IPS DF 4.7 (cell line): ENCODE measurements around the gene PARP4.
"Not testable (repeated sequence)": the region's sequence is repeated elsewhere in the genome, so short reads cannot be mapped to it uniquely, and the experiment has no call there.

Experiments used
- DNase-seq: peaks from one replicate; pipeline ENCODE4 v3.0.0-alpha.2; 2013; ENCODE audit warnings: low spot score; ENCODE audit errors: extremely low read depth

The PARP4 gene

DNA sequence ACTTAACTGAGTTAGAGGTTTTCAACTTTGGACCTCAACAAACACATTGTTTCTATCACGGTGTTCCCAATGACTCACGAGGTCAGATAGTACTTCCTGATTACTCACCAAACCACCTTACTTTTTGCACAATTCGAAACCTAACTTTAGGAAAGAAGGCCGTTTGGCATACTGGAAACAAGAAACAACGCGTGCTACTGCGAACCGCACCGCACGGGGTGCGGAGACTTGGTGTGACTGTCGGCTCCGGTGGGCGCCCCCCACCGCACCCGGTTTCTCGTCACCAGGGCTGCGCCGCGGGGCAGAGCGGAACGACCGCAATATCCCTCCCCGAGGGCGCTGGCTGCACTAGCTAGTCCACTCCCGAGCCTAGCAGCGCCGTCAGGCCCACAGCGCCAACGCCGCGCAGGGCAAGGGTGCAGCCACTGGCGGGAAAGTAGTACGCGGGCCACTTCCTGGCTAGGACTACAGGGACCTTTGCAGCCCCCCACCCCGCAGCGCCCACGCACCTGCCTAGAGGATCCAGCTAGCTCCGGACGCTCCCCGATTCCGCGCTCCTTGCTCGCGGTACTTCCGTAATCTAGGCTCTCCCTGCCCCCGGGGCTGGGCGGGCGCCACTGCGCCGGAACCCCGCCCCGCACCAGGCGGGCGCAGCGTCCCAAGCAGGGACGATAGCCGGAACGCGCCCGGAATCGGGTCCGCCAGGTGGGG is at the start of gene PARP4:
PARP4 (minus strand) TSS at position 582 of the 711 bp plus-strand sequence. CDS start 9,002 bp downstream, outside the sequence.
- DNase-seq: no peak

DNA sequence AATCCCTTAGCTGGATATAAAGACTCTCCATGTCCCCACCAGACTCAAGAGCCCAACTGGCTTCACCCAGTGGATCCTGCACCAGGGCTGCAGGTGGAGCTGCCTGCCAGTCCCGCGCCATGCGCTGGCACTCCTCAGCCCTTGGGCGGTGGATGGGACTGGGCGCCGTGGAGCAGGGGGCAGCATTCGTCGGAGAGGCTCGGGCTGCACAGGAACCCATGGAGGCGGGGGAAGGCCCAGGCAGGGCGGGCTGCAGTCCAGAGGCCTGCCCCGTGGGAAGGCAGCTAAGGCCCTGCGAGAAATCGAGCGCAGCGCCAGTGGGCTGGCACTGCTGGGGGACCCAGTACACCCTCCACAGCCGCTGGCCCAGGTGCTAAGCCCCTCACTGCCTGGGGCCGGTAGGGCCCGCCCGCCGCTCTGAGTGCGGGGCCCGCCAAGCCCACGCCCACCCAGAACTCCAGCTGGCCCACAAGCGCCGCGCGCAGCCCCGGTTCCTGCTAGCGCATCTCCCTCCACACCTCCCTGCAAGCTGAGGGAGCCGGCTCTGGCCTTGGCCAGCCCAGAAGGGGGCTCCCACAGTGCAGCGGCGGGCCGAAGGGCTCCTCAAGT is 48.1 kb upstream of the PARP4 start:
- not testable (repeated sequence) for DNase-seq

DNA sequence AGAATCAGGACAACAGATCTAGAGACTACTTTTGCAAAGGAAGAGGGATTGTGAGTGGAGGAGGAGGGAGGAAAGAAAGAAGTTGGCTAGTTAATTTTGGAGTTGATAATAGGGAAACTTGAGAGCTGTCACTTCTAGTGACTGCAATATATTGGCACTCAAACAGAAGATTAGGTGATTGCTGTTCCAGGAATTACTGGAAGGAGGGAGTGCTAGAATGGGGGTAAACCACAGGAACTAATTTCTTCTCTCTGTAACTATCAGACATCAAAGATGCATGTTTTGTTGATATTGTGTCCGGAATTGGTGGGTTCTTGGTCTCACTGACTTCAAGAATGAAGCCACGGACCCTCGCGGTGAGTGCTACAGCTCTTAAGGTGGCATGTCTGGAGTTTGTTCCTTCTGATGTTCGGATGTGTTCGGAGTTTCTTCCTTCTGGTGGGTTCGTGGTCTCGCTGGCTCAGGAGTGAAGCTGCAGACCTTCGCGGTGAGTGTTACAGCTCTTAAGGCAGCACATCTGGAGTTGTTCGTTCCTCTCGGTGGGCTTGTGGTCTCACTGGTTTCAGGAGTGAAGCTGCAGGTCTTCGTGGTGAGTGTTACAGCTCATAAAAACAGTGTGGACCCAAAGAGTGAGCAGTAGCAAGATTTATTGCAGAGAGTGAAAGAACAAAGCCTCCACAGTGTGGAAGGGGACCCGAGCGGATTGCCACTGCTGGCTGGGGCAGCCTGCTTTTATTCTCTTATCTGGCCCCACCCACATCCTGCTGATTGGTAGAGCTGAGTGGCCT is 47.0 kb upstream of the PARP4 start:
- not testable (repeated sequence) for DNase-seq

DNA sequence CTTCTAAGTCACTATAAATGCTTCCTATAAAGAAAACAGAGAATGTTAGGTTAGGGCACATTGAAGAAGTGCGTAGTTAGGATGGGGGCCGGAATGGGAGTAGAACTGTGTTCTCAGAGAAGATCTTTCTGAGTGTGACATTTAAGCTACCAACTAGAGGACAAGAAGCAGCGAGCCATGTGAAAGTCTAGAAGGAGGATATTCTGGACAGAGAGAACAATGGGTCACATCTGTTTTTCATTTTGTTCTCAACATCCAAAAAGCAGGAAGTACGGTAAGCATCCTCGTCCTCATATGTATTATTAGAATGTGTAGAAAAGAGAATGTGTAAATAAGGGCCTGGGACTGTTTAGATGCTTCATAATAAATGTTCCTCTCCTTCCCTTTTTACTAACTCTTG is 44.5 kb upstream of the PARP4 start:
- no peak for DNase-seq

DNA sequence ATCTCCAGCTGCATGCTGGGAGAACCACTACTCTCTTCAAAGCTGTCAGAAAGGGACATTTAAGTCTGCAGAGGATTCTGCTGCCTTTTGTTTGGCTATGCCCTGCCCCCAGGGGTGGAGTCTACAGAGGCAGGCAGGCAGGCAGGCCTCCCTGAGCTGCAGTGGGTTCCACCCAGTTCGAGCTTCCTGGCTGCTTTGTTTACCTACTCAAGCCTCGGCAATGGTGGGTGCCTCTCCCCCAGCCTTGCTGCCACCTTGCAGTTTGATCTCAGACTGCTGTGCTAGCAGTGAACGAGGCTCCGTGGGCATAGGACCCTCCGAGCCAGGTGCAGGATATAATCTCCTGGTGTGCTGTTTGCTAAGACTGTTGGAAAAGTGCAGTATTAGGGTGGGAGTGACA is 41.3 kb upstream of the PARP4 start:
- not testable (repeated sequence) for DNase-seq

DNA sequence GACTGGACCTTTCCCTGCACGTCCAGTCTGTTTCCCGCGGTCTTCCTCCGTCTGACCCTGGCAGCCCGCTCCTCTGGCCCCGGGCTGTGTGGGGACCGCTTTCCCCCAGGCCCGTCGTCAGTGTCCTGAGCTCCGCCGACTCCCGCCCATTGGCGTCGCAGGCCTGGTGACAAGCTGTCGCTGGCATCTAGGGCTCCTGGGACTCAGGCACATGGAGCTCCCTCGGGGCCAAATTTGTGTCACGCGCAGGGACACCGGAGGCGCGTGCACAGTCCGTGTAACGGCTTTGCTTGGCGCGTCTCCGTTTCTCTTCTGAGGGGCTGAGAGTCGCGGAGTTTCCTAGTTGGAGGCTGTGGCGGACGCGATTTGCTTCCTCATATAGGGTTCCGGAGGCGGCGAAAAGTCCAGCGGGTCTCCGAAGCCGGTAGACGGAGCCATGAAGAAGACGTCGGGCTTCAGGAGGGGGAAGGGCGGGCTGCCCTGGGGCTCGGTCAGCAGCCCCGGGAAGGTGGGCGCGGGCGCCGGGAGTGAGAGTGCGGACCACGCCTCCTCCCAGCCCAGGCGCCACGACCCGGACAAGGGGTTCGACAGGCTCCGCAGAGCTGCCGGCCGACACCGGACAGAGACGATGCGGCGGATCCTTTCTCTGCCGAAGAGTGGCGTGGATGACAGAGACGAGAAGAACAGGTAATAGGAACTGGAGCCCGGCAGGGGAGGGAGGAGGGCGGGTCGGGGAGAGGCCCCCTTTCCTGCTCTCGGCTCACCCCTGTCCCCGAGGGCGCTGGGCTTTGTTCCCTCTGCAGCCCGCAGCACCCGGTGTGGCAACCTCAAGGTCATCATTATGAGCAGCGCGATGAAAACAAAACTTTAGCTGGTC is 29.1 kb upstream of the PARP4 start:
- DNase-seq: not testable (repeated sequence)

DNA sequence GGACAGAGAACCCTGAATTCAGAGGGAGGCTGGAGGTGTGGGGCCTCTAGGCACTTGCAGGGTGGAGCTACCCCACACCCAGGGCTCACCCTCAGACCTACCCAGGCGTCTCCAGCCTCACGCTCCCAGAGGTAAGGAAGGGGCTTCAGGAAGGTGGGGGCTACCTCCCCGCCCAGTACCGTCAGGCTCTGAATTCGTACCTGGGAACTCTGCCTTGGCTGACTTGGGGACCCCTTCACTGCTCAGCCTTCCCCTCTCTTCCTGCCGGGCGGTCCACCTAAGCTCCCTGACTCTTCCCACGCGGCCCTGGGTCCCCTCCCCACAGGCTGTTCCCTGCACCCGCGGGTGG is 28.5 kb upstream of the PARP4 start:
- DNase-seq: no peak

DNA sequence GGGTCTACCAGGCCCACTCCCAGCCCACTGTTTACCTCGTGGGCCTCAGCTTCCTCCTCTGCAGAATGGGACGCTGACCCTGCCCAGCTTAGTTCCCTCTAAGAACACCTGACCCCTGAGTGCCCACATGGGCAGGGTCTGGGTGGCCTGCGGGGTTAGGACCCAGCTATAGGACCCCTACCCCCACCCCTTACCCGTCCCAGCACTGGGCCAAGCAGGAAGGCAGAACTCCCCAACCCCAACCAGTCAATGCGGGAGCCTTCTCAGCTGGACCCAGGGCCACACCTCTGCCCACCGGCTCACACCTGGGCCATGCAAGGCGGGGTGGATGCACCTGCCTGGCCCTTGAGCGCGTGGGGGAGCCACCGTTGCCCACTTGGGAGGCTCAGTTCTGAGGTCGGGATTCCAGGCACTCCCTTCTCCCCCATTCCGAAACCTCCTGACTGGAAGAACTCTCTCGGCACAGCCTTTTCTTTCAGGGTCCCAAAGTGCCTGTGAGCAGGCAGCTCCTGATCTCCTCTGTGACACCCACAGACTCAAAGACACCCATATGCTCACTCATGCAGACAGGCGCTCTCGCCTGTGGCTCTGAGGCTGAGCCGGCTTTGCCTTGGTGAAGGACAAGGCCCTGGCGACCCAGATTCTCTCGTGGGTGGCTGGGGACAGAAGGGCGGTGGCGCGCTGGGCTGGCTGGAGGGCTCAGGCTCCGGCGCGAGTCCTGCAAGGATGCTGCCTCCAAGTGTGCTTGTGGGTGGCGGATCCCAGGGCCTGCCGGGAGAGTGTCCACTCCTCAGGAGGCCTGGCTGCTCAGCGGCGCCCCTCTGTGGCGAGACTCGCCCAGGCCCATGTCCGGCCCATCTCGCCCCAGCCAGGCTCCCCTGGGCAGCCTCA is 27.9 kb upstream of the PARP4 start:
- no peak for DNase-seq

DNA sequence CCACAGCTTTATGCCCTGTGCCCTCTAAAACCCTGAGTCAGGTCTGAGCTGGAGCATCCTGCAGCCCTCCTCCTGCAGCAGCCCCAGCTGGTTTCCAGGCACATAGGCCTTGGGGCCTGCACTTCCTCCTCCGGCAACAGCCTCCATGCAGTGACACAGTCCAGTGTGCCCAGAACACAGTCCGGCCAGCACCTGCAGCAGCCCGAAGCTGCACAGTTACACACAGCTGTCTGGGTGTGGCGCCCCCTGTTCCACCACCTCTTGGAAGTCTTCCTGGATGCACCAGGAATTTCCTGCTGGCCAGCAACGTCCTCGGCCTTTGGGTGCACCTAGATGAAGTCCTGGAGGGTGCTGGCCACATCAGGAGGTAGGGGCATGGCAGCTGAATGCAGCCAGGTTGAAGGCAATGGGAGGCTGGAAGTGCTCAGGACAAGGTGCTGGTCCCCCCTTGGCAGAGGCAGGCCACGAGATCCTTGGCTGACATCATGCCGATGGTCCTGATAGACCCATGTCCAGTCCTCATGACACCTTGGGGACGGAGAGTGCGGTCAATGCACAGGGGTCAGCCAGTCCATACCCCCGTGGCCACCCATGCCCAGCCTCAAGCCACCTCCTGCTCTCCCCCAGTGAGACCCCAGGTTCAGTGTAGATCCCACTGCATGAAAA is 27.1 kb upstream of the PARP4 start:
- no peak for DNase-seq

DNA sequence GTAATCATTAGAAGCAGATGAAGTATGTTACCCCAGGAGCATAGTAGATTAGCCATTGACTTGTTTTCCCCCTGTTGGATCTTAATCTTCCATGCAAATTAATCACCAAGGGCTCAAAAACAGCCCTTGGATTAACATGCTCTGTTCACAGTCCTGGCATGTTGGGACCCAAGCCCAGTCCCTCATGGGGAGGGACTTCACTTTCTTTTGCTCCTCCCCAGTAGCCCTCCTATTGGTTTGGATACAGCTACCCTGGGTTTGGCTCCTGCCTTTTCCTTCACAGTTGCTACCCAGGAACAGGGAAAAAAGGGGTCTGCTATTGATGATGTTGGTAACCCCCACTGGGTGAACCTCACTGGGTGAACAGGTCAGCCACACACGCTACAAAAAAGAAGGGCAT is 16.9 kb upstream of the PARP4 start:
- DNase-seq: no peak

DNA sequence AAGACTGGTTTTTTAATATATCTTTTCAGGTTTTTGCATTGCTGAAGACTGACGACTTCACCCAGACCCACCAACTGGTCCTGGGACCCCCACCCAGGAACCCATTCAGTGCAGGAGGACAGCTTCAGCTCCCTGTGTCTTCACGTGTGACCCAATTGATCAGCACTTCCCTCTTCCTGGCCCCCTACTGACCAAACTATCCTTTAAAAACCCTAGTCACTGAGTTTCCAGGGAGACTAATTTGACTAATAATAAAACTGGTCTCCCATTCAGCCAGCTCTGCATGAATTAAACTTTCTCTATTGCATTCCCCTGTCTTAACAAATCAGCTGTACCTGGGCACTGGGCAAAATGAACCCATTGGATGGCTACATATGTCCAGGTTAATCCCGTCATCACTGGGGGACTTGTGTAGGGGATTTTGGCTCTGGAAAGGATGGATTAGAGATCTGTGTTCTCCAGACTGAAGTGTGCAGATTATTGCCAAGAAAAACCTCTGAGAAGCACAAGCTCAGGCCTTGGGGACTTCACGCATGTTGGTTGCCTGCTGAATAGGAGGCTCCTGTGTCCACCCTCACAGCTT is 16.3 kb upstream of the PARP4 start:
- no peak for DNase-seq

DNA sequence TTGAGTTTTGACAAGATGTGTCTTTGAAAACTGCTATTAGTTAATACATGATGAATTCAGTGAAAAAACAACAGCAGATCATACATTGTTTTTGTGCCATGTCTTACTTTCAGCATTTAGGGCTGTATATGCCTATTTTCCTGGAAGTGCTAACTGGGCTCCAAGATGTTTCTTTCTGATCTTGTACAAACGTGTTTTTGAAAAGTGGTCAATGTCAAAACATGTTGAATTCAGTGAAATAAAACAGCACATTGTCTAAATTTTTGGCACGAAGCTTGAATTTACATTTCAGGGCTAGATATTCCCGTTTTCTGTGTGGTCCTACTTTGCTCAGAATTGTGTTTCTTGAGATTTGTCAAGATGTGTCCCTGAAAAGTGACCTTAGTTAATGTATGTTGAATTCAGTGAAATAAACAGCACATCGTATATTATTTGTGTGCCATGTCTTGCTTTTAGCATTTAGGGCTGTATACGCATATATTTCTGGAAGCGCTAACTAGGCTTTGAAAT is 14.7 kb upstream of the PARP4 start:
- DNase-seq: no peak

DNA sequence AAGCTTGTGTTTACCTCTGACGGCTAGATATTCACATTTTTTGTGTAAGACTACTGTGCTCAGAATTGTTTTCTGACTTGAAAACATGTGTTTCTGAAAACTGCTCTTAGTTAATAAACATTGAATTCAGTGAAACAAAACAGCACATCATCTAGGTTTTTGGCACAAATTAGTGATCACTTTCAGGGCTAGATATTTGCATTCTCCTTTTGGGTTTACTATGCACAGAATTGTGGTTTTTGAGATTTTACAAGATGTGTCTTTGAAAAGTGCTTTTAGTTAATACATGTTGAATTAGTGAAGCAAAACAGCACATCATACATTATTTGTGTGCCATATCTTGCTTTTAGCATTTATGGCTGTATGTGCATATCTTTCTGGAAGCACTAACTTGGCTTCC is 8.2 kb upstream of the PARP4 start:
- DNase-seq: no peak

DNA sequence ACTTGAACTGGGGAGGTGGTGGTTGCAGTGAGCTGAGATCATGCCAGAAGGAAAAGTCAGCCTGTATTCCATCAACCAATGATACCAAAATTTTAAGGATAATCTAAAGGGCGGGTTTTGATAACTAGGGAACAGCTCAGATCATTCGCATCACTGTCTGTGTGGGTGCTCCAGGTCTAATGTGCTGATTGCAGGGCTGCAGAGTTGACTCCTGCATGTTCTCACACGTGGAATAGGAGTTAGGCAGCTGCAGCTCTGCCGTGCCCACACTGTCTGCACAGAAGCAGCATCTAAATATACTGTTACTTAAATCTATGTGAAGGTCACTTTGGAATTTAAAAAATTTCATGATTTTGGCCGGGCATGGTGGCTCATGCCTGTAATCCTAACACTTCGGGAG is 4.3 kb upstream of the PARP4 start:
- no peak for DNase-seq

DNA sequence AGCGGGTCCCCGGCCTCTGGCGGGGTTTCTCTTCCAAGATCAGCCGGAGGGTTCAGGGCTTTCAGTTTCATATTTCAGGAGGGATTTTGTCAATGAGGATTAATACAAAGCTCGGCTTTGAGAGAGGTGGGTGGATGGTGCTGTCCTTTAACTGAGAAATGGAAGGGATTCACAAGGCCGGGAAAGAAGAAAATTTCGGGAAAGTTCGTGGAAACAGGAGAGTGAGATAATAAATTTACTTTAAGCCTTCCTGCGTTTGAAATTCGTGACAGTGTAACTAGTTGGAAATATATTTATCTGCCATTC is 283 bp upstream of the PARP4 start:
- no peak for DNase-seq

DNA sequence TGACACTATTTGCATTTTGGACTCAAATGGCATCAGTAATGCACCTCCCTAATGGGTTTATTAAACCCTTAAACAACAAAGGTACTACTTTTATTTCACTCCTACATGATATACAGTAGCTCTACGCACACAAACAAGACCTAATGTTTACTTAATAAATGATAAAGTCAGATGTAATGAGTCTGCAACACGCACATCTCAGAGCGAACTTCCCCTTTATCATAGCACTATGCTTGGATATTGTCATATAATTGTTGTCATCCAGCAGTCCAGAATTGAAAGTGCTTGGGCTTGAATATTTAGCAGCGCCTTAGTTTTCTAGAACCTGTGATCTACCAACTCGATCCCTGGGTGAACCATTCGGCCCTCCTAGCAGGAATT is 772 bp downstream of the PARP4 start:
- DNase-seq: no peak

DNA sequence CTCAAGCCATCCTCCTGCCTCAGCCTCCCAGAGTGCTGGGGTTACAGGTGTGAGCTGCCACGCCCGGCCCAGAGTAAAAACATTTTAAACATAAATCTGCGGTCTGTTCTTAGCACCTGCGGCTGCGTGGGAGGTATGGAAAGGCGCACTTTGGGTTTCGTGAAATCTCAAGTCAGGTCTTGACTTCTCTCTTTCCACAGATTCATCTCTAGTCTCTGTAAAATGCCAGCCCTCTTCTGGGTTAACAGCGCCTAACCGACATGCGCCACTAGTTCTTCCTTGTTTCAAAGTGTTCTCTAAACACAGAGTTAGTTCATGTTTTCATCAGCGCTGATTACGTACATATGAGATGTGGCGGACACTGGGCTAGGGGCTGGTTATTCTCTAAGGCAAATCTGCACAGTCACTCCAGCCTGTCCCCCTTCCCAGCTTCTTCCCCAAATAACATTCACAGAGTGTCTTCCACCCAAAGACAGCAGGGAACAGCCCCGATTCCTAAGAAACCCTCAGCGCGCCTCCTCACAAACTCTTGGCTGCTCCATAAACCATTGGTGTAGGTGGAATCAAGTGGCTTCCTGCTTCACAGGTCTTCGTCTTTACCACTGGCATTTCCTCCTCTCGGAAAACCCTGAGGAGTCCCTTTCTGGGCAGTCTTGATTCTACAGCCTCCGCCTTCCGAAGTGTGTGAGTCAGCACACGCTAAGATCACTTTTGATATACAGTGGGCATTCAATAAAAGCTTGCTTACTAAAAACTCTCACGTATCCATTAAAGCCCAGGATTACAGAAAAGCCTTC is 1.4 kb downstream of the PARP4 start:
- no peak for DNase-seq

DNA sequence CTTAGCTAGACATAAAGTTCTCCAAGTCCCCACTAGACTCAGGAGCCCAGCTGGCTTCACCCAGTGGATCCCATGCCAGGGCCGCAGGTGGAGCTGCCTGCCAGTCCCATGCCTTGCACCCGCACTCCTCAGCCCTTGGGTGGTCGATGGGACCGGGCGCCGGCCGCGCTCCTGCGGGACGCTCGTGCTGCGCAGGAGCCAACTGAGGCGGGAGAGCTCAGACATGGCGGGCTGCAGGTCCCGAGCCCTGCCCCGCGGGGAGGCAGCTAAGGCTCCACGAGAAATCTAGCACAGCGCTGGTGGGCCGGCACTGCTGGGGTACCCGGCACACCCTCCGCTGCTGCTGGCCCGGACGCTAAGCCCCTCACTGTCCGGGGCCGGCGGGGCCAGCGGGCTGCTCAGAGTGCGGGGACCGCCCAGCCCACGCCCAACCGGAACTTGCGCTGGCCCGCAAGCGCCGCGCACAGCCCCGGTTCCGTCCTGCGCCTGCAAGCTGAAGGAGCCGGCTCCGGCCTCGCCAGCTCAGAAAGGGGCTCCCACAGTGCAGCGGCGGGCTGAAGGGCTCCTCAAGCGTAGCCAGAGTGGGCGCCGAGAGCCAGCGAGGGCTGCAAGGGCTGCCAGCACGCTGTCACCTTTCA is 5.8 kb downstream of the PARP4 start:
- DNase-seq: no peak
